ENCODE measurements around the gene PACS1.

PACS1 gene

DNA sequence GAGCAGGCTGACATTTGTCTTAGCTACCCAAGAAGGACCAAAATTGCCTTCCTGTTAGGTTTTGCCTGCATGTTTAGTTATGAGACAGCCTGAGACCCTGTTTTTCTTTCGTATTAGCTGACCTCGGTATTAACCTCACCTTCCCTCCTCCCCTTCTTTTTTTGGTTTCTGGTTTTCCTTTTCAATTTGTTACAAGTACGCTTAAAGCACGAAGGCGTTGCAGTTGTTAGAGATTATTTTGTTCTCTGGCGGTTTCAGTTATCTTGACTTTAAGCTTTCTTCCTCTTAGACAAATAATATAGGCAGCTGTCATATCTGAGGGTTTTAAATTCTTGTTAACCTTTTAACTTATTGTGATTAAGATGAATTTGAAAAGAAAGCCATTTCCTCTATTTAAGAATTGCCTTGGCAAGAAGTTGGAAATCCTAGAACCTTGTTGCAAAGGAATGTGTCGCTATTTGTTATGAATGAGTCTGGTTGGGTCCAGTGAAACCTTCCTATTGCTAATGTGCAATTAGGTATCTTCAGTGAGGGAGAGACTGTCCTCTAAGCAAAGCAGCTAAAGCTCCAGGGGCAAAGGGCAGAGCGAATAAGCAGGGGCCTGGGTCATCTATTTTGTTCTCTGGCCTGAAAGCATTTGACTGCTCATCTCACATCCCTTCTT is 45.7 kb downstream of the PACS1 start:
- Histone ChIP-seq H3K4me1 (peaks cover 36% of the 10 kb centered on the region), H3K9me3 (no peaks in the 10 kb centered on the region), H3K27me3 (ENCODE audit: low read depth) (no peaks in the 10 kb centered on the region), H3K4me3 (no peak overlapping the region), H3K36me3 (replicated peaks) (no peaks in the 10 kb centered on the region)
- in situ Hi-C loops (cut with MboI; ENCODE audit: low sequenced_read_pairs), result no loop called here
- DNase-seq (ENCODE audit: low spot score in 2 of 2), result peak; percentile 19 to 39

GRCh38 chr11:66116576-66117361 is 46.7 kb downstream of the PACS1 start:
- in situ Hi-C loops (cut with MboI; ENCODE audit: low sequenced_read_pairs), result no loop called here
- Histone ChIP-seq H3K9me3 (no peaks in the 10 kb centered on the region), H3K4me1 (peaks cover 34% of the 10 kb centered on the region), H3K36me3 (replicated peaks) (no peaks in the 10 kb centered on the region), H3K4me3 (no peak overlapping the region), H3K27me3 (ENCODE audit: low read depth) (no peaks in the 10 kb centered on the region)
- DNase-seq (ENCODE audit: low spot score in 2 of 2), result no peak

- Histone ChIP-seq H3K27me3 (ENCODE audit: low read depth) (no peaks in the 10 kb centered on the region), H3K4me3 (no peak overlapping the region), H3K9me3 (no peaks in the 10 kb centered on the region), H3K4me1 (peaks cover 14% of the 10 kb centered on the region), H3K36me3 (replicated peaks) (no peaks in the 10 kb centered on the region)
- no peak for DNase-seq (ENCODE audit: low spot score in 2 of 2)
- in situ Hi-C loops (cut with MboI; ENCODE audit: low sequenced_read_pairs), result no loop called here
Observed at GRCh38 chr11:66118847-66119246, 48.8 kb downstream of the PACS1 start.

GRCh38 chr11:66119348-66120133 is 49.5 kb downstream of the PACS1 start:
- Histone ChIP-seq H3K4me1 (peaks cover 11% of the 10 kb centered on the region), H3K36me3 (replicated peaks) (no peaks in the 10 kb centered on the region), H3K27me3 (ENCODE audit: low read depth) (no peaks in the 10 kb centered on the region), H3K9me3 (no peaks in the 10 kb centered on the region), H3K4me3 (no peak overlapping the region)
- no peak for DNase-seq (ENCODE audit: low spot score in 2 of 2)
- in situ Hi-C loops (cut with MboI; ENCODE audit: low sequenced_read_pairs), result no loop called here

DNA sequence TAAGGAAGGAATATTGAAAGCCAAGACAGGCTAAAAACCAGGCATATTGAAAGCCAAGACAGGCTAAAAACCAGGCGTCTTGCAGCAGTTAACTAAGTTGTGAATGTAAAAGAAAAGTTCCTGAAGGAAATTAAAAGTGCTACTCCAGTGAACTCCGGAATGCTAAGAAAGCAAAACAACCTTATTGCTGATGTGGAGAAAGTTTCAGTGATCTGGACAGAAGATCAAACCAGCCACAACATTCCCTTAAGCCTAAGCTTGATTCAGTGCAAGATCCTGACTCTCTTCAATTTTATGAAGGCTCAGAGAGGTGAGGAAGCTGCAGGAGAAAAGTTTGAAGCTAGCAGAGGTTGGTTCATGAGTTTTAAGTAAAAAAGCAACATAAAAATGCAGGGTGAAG is 51.4 kb downstream of the PACS1 start:
- H3K4me3 ChIP-seq, result no peak overlapping the region
- H3K27me3 ChIP-seq (ENCODE audit: low read depth), result no peaks in the 10 kb centered on the region
- no peaks in the 10 kb centered on the region for H3K36me3 ChIP-seq (replicated peaks)
- in situ Hi-C loops (cut with MboI; ENCODE audit: low sequenced_read_pairs), result no loop called here
- no peaks in the 10 kb centered on the region for H3K9me3 ChIP-seq
- peaks cover 2% of the 10 kb centered on the region for H3K4me1 ChIP-seq
- no peak for DNase-seq (ENCODE audit: low spot score in 2 of 2)

DNA sequence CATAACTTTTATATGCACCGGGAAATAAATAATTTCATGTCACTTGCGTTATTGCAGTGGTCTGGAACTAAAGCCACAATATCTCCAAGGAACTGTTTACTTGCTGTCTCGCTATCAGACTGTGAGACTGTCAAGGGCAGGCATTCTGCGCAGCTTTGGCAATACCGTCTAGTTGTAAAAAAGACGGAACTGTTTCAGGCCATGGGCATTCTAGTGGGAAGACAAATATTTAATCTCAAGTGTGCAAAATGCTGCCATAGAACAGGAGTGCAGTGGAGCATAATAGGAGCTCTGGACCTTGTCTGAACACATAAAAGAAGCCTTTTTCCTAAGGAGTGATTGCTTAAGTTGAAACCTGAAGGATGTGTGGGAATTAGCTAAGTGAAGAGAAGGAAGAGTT is 53.8 kb downstream of the PACS1 start:
- in situ Hi-C loops (cut with MboI; ENCODE audit: low sequenced_read_pairs), result no loop called here
- H3K4me3 ChIP-seq, result no peak overlapping the region
- H3K27me3 ChIP-seq (ENCODE audit: low read depth), result no peaks in the 10 kb centered on the region
- no peaks in the 10 kb centered on the region for H3K9me3 ChIP-seq
- peaks cover 19% of the 10 kb centered on the region for H3K4me1 ChIP-seq
- no peak for DNase-seq (ENCODE audit: low spot score in 2 of 2)
- H3K36me3 ChIP-seq (replicated peaks), result no peaks in the 10 kb centered on the region

DNA sequence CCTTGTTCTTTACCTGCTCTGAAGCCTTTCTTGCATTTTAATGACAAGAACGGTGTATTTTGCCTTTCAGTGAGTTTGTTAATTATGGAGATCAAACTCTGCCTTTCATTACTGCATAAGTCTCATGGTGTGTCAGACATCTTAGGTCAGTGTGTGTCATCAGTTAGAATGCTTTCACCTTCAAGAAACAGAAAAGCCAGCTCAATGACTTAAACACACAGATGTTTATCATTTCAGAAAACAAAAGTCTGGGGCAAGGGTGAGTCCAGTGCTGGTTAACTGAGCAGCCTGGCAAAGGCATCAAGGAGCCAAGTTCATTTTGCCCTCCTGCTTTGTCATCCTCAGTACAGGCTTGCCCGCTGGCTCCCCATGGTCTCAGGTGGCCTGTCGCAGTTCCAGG is 54.5 kb downstream of the PACS1 start:
- H3K4me3 ChIP-seq, result no peak overlapping the region
- no peaks in the 10 kb centered on the region for H3K27me3 ChIP-seq (ENCODE audit: low read depth)
- in situ Hi-C loops (cut with MboI; ENCODE audit: low sequenced_read_pairs), result no loop called here
- no peaks in the 10 kb centered on the region for H3K9me3 ChIP-seq
- H3K36me3 ChIP-seq (replicated peaks), result no peaks in the 10 kb centered on the region
- peaks cover 19% of the 10 kb centered on the region for H3K4me1 ChIP-seq
- no peak for DNase-seq (ENCODE audit: low spot score in 2 of 2)

GRCh38 chr11:66126064-66126463 is 56.0 kb downstream of the PACS1 start:
- DNase-seq (ENCODE audit: low spot score in 2 of 2), result no peak
- Histone ChIP-seq H3K4me1 (peaks cover 19% of the 10 kb centered on the region), H3K4me3 (no peak overlapping the region), H3K9me3 (no peaks in the 10 kb centered on the region), H3K27me3 (ENCODE audit: low read depth) (no peaks in the 10 kb centered on the region), H3K36me3 (replicated peaks) (no peaks in the 10 kb centered on the region)
- in situ Hi-C loops (cut with MboI; ENCODE audit: low sequenced_read_pairs), result no loop called here

- Histone ChIP-seq H3K4me1 (peaks cover 19% of the 10 kb centered on the region), H3K4me3 (no peak overlapping the region), H3K9me3 (no peaks in the 10 kb centered on the region), H3K27me3 (ENCODE audit: low read depth) (no peaks in the 10 kb centered on the region), H3K36me3 (replicated peaks) (no peaks in the 10 kb centered on the region)
- in situ Hi-C loops (cut with MboI; ENCODE audit: low sequenced_read_pairs), result no loop called here
- peak in 1 of 2 experiments; percentile 38 for DNase-seq (ENCODE audit: low spot score in 2 of 2)
Observed at GRCh38 chr11:66126808-66127555, 56.9 kb downstream of the PACS1 start.

DNA sequence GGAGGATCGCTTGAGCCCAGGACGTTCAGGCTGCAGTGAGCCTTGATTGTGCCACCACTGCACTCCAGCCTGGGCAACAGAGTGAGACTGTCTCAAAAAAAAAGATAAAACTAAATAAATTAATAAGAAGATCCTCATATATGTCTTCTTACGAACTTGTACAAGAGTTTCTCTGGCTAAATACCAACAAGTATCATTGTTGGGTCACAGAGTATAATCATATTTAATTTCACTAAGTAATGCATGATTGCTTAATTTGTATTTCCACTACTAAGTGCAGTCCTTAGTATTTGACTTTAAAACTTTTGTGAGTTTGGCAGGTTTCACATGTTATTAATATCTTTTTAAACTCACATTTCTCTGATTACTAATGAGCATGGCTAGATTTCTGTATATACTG is 60.9 kb downstream of the PACS1 start:
- in situ Hi-C loops (cut with MboI; ENCODE audit: low sequenced_read_pairs), result no loop called here
- Histone ChIP-seq H3K9me3 (no peaks in the 10 kb centered on the region), H3K36me3 (replicated peaks) (no peaks in the 10 kb centered on the region), H3K27me3 (ENCODE audit: low read depth) (no peaks in the 10 kb centered on the region), H3K4me1 (peaks cover 19% of the 10 kb centered on the region), H3K4me3 (no peak overlapping the region)
- no peak for DNase-seq (ENCODE audit: low spot score in 2 of 2)

DNA sequence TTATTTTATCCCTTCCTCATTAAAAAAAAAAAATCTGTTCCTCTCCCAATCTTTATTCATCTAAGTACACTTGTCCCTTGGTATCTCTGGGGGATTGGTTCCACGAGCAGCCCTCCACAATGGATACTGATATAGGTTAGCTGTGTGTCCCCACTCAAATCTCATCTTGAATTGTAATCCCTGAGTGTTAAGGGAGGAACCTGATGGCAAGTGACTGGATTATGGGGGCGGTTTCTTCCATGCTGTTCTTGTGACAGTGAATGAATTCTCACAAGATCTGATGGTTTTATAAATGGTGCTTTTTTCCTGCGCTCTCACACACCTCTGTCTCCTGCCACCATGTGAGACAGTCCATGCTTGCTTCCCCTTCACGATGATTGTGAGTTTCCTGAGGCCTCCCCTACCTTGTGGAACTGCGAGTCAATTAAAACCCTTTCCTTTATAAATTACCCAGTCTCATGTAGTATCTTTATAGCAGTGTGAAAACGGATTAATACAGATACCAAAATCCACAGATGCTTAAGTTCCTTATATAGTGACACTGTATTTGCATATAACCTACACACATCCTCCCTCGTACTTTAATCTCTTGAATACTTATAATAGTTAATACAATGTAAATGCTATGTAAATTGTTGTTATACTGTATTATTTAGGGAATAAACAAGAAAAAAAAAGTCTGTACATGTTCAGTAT is 62.0 kb downstream of the PACS1 start:
- no peaks in the 10 kb centered on the region for H3K36me3 ChIP-seq (replicated peaks)
- no peaks in the 10 kb centered on the region for H3K27me3 ChIP-seq (ENCODE audit: low read depth)
- in situ Hi-C loops (cut with MboI; ENCODE audit: low sequenced_read_pairs), result no loop called here
- no peaks in the 10 kb centered on the region for H3K9me3 ChIP-seq
- no peak overlapping the region for H3K4me3 ChIP-seq
- peaks cover 11% of the 10 kb centered on the region for H3K4me1 ChIP-seq
- DNase-seq (ENCODE audit: low spot score in 2 of 2), result no peak

DNA sequence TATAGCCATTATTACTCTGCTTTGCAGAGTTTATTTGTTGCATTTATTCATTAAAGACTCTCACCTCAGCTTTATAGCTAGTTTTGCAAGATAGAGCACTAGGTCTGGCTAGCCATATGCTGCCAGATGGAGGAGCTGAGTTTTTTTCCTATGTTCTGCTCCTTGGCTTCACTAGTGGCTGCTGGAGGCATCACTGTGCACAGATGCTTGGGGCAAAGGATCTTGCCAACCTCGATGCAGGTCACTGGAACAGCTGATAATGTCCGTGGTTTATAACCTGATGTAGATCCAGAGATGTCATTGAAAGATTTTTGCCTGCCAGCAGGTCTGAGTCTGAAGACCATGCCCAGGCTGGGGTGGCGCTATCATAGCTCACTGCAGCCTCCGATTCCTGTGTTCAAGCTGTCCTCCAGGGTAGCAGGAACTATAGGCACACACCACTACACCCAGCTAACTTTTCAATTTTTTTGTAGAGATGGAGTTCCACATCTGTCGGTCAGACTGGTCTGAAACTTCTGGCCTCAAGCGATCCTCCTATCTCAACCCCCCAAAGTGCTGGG is 63.2 kb downstream of the PACS1 start:
- peaks cover 3% of the 10 kb centered on the region for H3K4me1 ChIP-seq
- in situ Hi-C loops (cut with MboI; ENCODE audit: low sequenced_read_pairs), result no loop called here
- H3K27me3 ChIP-seq (ENCODE audit: low read depth), result no peaks in the 10 kb centered on the region
- H3K36me3 ChIP-seq (replicated peaks), result no peaks in the 10 kb centered on the region
- DNase-seq (ENCODE audit: low spot score in 2 of 2), result no peak
- H3K9me3 ChIP-seq, result no peaks in the 10 kb centered on the region
- no peak overlapping the region for H3K4me3 ChIP-seq

GRCh38 chr11:66136752-66137123 is 66.7 kb downstream of the PACS1 start:
- no peaks in the 10 kb centered on the region for H3K36me3 ChIP-seq (replicated peaks)
- no peak overlapping the region for H3K4me3 ChIP-seq
- DNase-seq (ENCODE audit: low spot score in 2 of 2), result no peak
- no peaks in the 10 kb centered on the region for H3K27me3 ChIP-seq (ENCODE audit: low read depth)
- H3K9me3 ChIP-seq, result no peaks in the 10 kb centered on the region
- H3K4me1 ChIP-seq, result no peaks in the 10 kb centered on the region
- in situ Hi-C loops (cut with MboI; ENCODE audit: low sequenced_read_pairs), result no loop called here

All from HAP-1 (cell line).